Trophoblast cell (in vitro differentiated cells and primary cell): Measurements from ENCODE around the gene FCN3.

Experiments used
- DNase-seq, 2 donors: peaks; one replicate each; pipeline ENCODE4 v3.0.0-alpha.2; 2016
- H2AFZ ChIP-seq: 2 replicates; pipeline ENCODE4 v1.6.1; 2013; ENCODE audit warnings: low read length, moderate library complexity, mild to moderate bottlenecking; ENCODE audit not compliant: insufficient read depth, poor library complexity
- H2AK5ac ChIP-seq: 2 replicates; pipeline ENCODE4 v1.6.1; 2013; ENCODE audit warnings: mild to moderate bottlenecking, low read length
- H2BK120ac ChIP-seq: 2 replicates; pipeline ENCODE4 v1.6.1; 2013; ENCODE audit warnings: low read length, mild to moderate bottlenecking, moderate library complexity; ENCODE audit not compliant: insufficient read depth, poor library complexity
- H2BK12ac ChIP-seq: 2 replicates; pipeline ENCODE4 v1.6.1; 2013; ENCODE audit warnings: mild to moderate bottlenecking, low read length, moderate library complexity
- H2BK5ac ChIP-seq: 2 replicates; pipeline ENCODE4 v1.6.1; 2013; ENCODE audit warnings: low read length, low read depth, moderate library complexity, mild to moderate bottlenecking; ENCODE audit not compliant: poor library complexity
- H3K14ac ChIP-seq: 2 replicates; pipeline ENCODE4 v1.6.1; 2013; ENCODE audit warnings: mild to moderate bottlenecking, low read length
- H3K18ac ChIP-seq: 2 replicates; pipeline ENCODE4 v1.6.1; 2013; ENCODE audit warnings: mild to moderate bottlenecking, low read length
- H3K23ac ChIP-seq: 2 replicates; pipeline ENCODE4 v1.6.1; 2013; ENCODE audit warnings: low read length
- H3K27ac ChIP-seq: 2 replicates; pipeline ENCODE4 v1.5.1; 2013; ENCODE audit warnings: low read depth, mild to moderate bottlenecking, inconsistent platforms, low read length, moderate library complexity
- H3K27me3 ChIP-seq: 2 replicates; pipeline ENCODE4 v1.6.1; 2013; ENCODE audit warnings: inconsistent platforms, mild to moderate bottlenecking, low read length, moderate library complexity; ENCODE audit not compliant: insufficient read depth
- H3K36me3 ChIP-seq, 2 experiments: 1 replicate in 1 of 2; 2 replicates in 1 of 2; pipeline ENCODE4 v1.6.1; 2013; ENCODE audit warnings: low read length in 2 of 2, mild to moderate bottlenecking in 2 of 2, moderate library complexity in 1 of 2; ENCODE audit not compliant: insufficient read depth in 2 of 2, control insufficient read depth in 1 of 2
- H3K4ac ChIP-seq: 2 replicates; pipeline ENCODE4 v1.6.1; 2013; ENCODE audit warnings: low read depth, mild to moderate bottlenecking, low read length, moderate library complexity
- H3K4me1 ChIP-seq, 2 experiments: 1 replicate in 1 of 2; 2 replicates in 1 of 2; pipeline ENCODE4 v1.6.1; 2013; ENCODE audit warnings: low read length in 2 of 2, mild to moderate bottlenecking in 2 of 2, moderate library complexity in 1 of 2; ENCODE audit not compliant: insufficient read depth in 2 of 2, control insufficient read depth in 1 of 2
- H3K4me2 ChIP-seq: 2 replicates; pipeline ENCODE4 v1.6.1; 2013; ENCODE audit warnings: inconsistent platforms, mild to moderate bottlenecking, low read length, moderate library complexity
- H3K4me3 ChIP-seq: 2 replicates; pipeline ENCODE4 v1.5.1; 2013; ENCODE audit warnings: mild to moderate bottlenecking, low read depth, low read length, inconsistent platforms
- H3K79me1 ChIP-seq: one replicate; pipeline ENCODE4 v1.6.1; 2013; ENCODE audit warnings: low read length
- H3K79me2 ChIP-seq: 2 replicates; pipeline ENCODE4 v1.6.1; 2013; ENCODE audit warnings: low read length, mild to moderate bottlenecking; ENCODE audit not compliant: control insufficient read depth, insufficient read depth, poor library complexity
- H3K9ac ChIP-seq: 2 replicates; pipeline ENCODE4 v1.6.1; 2013; ENCODE audit warnings: mild to moderate bottlenecking, low read length
- H3K9me3 ChIP-seq: 2 replicates; pipeline ENCODE4 v1.6.1; 2013; ENCODE audit warnings: low read depth, mild to moderate bottlenecking, control low read depth, inconsistent platforms, low read length; ENCODE audit not compliant: insufficient read depth
- H4K12ac ChIP-seq: 2 replicates; pipeline ENCODE4 v1.6.1; 2013; ENCODE audit warnings: low read depth, mild to moderate bottlenecking, low read length, moderate library complexity
- H4K8ac ChIP-seq: 2 replicates; pipeline ENCODE4 v1.6.1; 2013; ENCODE audit warnings: low read depth, mild to moderate bottlenecking, low read length, moderate library complexity
- H4K91ac ChIP-seq: one replicate; pipeline ENCODE4 v1.6.1; 2013; ENCODE audit warnings: low read depth, mild to moderate bottlenecking, low read length, moderate library complexity
- WGBS: extraction: QIAGEN DNeasy Blood & Tissue Kit; methylation state at CpG from one replicate; pipeline ENCODE4 v1.1.7; 2013; ENCODE audit warnings: missing lambda C conversion rate; ENCODE audit not compliant: insufficient read length, insufficient coverage; ENCODE audit errors: extremely low coverage; 5-methylcytosine and 5-hydroxymethylcytosine counted together

Gene FCN3

GRCh38 chr1:27416387-27417111, 41.9 kb upstream of the FCN3 start:
- Histone ChIP-seq H3K23ac (no peak overlapping the region), H2BK12ac (no peak overlapping the region), H3K27ac (no peak overlapping the region), H3K79me2 (no peaks in the 10 kb centered on the region), H3K9me3 (no peaks in the 10 kb centered on the region), H3K9ac (no peak overlapping the region), H3K27me3 (no peaks in the 10 kb centered on the region), H2AK5ac (no peak overlapping the region), H3K4me3 (no peak overlapping the region), H4K8ac (no peak overlapping the region), H4K91ac (no peak overlapping the region), H3K18ac (no peak overlapping the region), H2BK120ac (no peak overlapping the region), H3K4ac (no peak overlapping the region), H3K14ac (no peak overlapping the region), H2BK5ac (no peak overlapping the region), H4K12ac (no peak overlapping the region), H3K36me3 (peaks cover 16 to 43% of the 10 kb centered on the region in 2 experiments), H3K4me1 (peaks cover 0 to 2% of the 10 kb centered on the region in 2 experiments), H2AFZ (no peak overlapping the region), H3K4me2 (no peak overlapping the region), H3K79me1 (no peaks in the 10 kb centered on the region)
- WGBS = no CpG with 5 or more reads among the region's 3 CpGs
- peak; percentile 39 to 71 for DNase-seq

- Histone ChIP-seq H2BK5ac (no peak overlapping the region), H3K14ac (no peak overlapping the region), H3K27ac (no peak overlapping the region), H3K4me1 (peaks cover 0 to 3% of the 10 kb centered on the region in 2 experiments), H3K79me2 (no peaks in the 10 kb centered on the region), H3K79me1 (no peaks in the 10 kb centered on the region), H4K8ac (no peak overlapping the region), H2BK12ac (no peak overlapping the region), H3K18ac (no peak overlapping the region), H3K23ac (no peak overlapping the region), H4K91ac (no peak overlapping the region), H3K9ac (no peak overlapping the region), H3K4me2 (no peak overlapping the region), H2BK120ac (no peak overlapping the region), H3K4me3 (no peak overlapping the region), H3K9me3 (no peaks in the 10 kb centered on the region), H3K4ac (no peak overlapping the region), H3K27me3 (no peaks in the 10 kb centered on the region), H4K12ac (no peak overlapping the region), H3K36me3 (peaks cover 23 to 53% of the 10 kb centered on the region in 2 experiments), H2AK5ac (no peak overlapping the region), H2AFZ (no peak overlapping the region)
- WGBS = no CpG with 5 or more reads among the region's 1 CpG
- DNase-seq = no peak
Measured at GRCh38 chr1:27414091-27414490, 39.5 kb upstream of the FCN3 start.

- Histone ChIP-seq H3K14ac (no peak overlapping the region), H3K4me3 (no peak overlapping the region), H3K4ac (no peak overlapping the region), H3K9ac (no peak overlapping the region), H4K12ac (no peak overlapping the region), H3K27ac (no peak overlapping the region), H4K8ac (no peak overlapping the region), H3K79me2 (no peaks in the 10 kb centered on the region), H3K4me1 (peaks cover 0 to 3% of the 10 kb centered on the region in 2 experiments), H3K23ac (no peak overlapping the region), H3K4me2 (no peak overlapping the region), H3K18ac (no peak overlapping the region), H3K79me1 (no peaks in the 10 kb centered on the region), H2AFZ (no peak overlapping the region), H4K91ac (no peak overlapping the region), H3K9me3 (no peaks in the 10 kb centered on the region), H2BK5ac (peak overlapping the region; percentile 4), H2BK120ac (no peak overlapping the region), H2BK12ac (no peak overlapping the region), H3K27me3 (no peaks in the 10 kb centered on the region), H2AK5ac (no peak overlapping the region), H3K36me3 (peaks cover 26 to 59% of the 10 kb centered on the region in 2 experiments)
- no CpG with 5 or more reads among the region's 4 CpGs for WGBS
- no peak for DNase-seq
Measured at GRCh38 chr1:27413004-27413403, 38.4 kb upstream of the FCN3 start.

GRCh38 chr1:27412502-27412901, 37.9 kb upstream of the FCN3 start:
- Histone ChIP-seq H3K79me2 (no peaks in the 10 kb centered on the region), H4K12ac (no peak overlapping the region), H3K27me3 (no peaks in the 10 kb centered on the region), H3K4ac (no peak overlapping the region), H3K36me3 (peaks cover 28 to 64% of the 10 kb centered on the region in 2 experiments), H3K18ac (no peak overlapping the region), H4K91ac (no peak overlapping the region), H2BK120ac (no peak overlapping the region), H3K23ac (no peak overlapping the region), H3K9me3 (no peaks in the 10 kb centered on the region), H4K8ac (no peak overlapping the region), H2BK12ac (no peak overlapping the region), H3K79me1 (no peaks in the 10 kb centered on the region), H2AFZ (no peak overlapping the region), H3K9ac (no peak overlapping the region), H3K4me2 (no peak overlapping the region), H3K14ac (no peak overlapping the region), H3K4me3 (no peak overlapping the region), H2AK5ac (no peak overlapping the region), H3K4me1 (peaks cover 0 to 3% of the 10 kb centered on the region in 2 experiments), H2BK5ac (no peak overlapping the region), H3K27ac (no peak overlapping the region)
- no CpG with 5 or more reads among the region's 4 CpGs for WGBS
- DNase-seq = no peak
